Measurements from ENCODE around the gene POLR2M.
A peak's percentile ranks its signal among the peaks of the same experiment; 100 is the strongest.

POLR2M gene

DNA sequence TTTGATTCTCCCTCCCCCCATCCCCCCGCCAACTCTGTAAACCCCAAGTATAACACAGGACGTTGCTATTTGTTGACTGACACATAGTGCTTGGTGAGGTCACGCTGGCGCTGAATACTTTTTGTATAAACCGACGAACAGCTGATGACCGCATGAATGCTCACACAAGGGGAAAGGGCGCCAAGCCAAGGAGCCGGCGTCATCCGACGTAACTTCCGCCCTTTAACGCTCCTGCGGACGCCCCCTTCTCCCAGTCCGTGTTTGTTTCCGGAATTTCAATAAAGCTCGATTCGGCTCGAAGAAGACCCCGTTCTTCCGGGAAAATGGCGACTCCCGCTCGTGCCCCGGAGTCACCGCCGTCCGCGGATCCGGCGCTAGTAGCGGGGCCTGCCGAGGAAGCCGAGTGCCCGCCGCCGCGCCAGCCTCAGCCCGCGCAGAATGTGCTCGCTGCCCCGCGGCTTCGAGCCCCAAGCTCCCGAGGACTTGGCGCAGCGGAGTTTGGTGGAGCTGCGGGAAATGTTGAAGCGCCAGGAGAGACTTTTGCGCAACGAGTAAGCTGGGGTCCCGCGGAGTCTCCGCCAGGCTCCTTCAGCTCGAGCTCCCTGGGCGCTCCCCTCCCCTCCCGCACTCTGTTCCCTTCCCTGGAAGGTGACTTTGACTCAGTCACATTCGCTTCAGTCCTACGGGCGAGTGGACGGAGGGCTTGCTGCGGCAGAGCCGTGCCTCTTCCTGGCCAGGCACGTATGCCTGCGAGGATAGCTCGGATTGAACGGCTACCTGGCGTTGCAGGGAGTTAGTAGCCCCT, at the start of gene POLR2M:
Gene POLR2M, plus strand, starts transcription at position 310 of the 805 bp plus-strand sequence. Its CDS starts 129 bp downstream, at position 439.
- peak; percentile 78 for DNase-seq (ENCODE audit: low read depth, low spot score)

- DNase-seq (ENCODE audit: low read depth, low spot score) = no peak
Measured at GRCh38 chr15:57657619-57658018, 48.9 kb upstream of the POLR2M start.

- no peak for DNase-seq (ENCODE audit: low read depth, low spot score)
Measured at GRCh38 chr15:57662091-57662744, 44.3 kb upstream of the POLR2M start.

GRCh38 chr15:57662802-57663201, 43.7 kb upstream of the POLR2M start:
- DNase-seq (ENCODE audit: low read depth, low spot score) = no peak

DNA sequence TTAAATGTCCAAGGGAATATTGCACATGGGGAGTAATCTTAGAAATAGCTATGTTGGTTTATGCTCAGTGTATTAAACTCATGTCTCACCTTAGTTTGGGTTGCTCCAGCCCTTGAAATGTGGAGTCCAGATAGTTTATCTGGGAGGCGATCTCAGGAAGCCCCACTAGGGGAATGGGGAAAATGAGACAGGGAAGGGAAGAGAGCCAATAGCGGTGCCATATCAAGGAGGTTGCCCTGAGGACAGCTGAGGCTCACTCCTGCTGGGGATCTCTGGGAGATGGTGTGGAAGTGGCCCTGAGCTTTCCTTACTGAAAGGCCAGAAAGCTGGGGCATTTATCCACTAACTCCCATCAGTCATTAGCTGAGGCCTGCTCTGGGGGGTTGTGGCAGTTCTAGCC, 43.3 kb upstream of the POLR2M start:
- DNase-seq (ENCODE audit: low read depth, low spot score) = no peak

DNA sequence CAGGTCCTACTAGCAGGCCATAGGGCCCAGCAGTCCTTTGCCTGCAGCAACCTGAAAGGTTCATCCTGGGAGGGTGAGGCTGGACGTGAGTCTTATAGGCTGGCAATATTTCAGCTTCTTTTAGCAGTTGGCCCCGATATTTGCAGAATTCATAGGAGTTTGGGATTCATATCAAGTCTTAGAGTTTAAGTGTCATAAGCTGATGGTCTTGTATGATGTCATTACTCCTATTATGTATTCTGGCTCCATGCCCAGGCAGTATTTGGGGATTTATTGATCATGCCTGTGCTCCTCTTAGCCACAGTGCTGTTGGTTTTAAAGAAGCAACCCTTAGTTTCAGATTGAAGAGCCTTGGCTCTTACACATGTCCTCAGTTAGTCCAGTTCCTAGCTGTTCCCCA, 41.3 kb upstream of the POLR2M start:
- DNase-seq (ENCODE audit: low read depth, low spot score) = no peak

DNA sequence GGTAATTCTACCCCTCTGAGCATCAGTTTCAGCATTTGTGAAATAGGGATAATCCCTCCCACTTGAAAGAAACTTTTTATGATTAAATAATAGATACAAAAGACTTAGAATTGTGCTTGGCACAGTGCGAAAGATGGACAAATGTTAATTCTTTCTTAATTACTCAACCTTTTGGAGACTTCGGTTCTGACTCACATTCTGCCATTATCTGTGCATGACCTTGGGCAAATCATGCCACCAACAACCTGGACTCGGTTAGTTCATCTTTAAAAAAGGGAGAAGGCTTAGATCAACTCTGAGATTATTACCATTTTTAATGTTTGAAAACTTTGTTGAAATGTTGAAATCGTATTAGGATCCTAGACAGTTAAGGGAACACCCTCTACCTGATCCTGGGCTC, 40.6 kb upstream of the POLR2M start:
- DNase-seq (ENCODE audit: low read depth, low spot score) = no peak

DNA sequence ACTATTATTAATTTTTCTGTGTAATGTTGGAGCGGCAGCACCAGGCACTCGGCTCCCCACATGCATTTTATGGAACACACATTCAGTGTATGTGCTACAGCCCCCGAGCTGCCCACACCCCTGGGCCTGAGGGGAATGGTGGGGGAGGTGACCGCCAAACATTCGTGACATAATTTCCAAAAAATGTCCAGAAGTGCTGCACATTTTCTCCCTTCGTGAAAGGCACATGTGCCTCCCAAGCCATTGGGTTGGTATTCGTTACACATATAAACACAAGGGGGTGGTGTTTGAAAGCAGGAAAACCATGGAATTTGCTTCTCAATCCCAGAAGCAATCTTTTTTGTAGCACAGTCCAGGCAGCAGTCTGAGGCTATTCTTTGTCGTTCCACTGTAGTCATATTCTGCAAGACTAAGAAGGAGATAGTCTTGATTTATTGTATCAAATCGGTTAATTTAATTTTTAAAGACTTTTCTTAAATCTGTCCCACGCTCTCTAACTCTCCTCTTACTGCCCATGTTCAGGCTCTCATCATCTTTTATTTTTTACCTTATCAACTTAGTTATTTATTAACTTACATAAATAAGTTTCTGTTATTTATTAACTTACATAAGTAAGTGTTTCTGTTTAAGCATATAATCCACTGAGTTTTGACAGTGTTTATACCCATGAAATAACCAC, 39.2 kb upstream of the POLR2M start:
- no peak for DNase-seq (ENCODE audit: low read depth, low spot score)

- DNase-seq (ENCODE audit: low read depth, low spot score) = no peak
Measured at GRCh38 chr15:57668016-57668415, 38.5 kb upstream of the POLR2M start.

- no peak for DNase-seq (ENCODE audit: low read depth, low spot score)
Measured at GRCh38 chr15:57671636-57672035, 34.9 kb upstream of the POLR2M start.

- DNase-seq (ENCODE audit: low read depth, low spot score) = no peak
Measured at GRCh38 chr15:57675481-57676181, 30.9 kb upstream of the POLR2M start.

DNA sequence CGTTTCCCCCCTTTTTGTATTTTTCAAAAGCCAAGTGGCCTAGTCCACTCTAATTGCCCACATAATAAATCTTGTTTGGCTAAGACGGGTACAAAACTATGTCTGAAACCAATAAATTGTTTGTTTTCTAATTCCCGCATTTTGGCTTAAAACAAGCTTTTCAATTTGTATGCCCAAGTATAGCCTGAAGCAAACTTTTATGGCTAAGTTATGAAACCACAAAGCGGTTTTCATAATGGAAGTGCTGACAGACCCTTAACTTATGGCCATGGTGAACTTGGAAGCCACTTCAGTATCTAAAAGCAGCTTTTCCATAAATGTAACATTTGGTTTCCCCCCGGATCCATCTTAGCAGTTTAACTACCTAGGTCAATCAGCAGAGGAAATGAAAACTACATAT, 29.9 kb upstream of the POLR2M start:
- DNase-seq (ENCODE audit: low read depth, low spot score) = no peak

- no peak for DNase-seq (ENCODE audit: low read depth, low spot score)
Measured at GRCh38 chr15:57677204-57677603, 29.3 kb upstream of the POLR2M start.

- no peak for DNase-seq (ENCODE audit: low read depth, low spot score)
Measured at GRCh38 chr15:57680021-57680420, 26.5 kb upstream of the POLR2M start.

DNA sequence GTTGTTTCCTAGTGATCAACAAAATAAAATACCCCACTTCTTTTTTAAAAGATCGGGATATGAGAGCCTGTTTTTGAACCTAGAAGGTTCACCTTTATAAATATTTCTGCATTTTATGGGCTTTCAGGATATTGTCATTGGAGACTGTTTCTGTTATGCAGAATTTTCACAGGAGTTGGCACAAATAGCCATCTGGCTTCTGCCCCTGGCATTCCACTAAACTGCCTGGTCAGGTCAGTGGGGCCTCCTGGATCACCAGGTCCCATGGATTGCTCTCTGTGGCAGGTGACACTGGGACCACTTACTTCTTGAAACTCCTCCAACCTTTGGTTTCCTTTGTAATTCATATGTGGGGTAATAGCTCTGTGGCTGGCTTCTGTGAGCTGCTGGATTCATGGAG, 25.5 kb upstream of the POLR2M start:
- DNase-seq (ENCODE audit: low read depth, low spot score) = no peak

- no peak for DNase-seq (ENCODE audit: low read depth, low spot score)
Measured at GRCh38 chr15:57683481-57683880, 23.0 kb upstream of the POLR2M start.

DNA sequence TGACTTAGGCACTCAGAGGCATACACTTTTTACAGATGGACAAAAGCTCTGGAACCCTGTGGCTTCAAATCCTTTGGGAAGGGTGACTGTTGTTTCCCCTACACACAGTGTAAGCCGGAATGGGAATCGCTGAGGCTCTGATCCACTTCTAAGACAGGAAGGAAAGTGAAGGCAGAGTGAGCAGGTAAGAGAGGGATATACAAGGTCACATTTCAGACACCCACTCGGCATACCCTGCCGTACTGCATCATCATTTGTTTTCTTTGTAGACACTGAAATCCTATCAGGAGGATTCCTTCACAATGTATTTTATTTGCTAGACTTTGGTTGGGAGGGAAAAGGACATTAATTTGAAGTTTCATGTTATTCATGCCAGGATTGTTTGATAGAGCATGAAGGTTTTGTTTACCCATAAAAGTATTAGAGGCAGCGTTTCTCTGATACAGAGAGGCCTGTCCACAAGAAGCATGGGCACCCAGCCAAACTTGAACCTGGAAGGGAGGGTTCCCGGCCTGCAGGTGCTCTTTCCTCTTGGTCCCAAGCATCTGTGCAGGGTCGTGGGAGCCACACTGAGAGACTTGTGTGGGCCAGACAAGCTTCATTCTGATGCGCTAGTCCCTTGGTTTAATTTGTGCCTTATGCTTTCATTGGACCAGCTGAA, 21.9 kb upstream of the POLR2M start:
- no peak for DNase-seq (ENCODE audit: low read depth, low spot score)

GRCh38 chr15:57685306-57686095, 21.0 kb upstream of the POLR2M start:
- no peak for DNase-seq (ENCODE audit: low read depth, low spot score)

- no peak for DNase-seq (ENCODE audit: low read depth, low spot score)
Measured at GRCh38 chr15:57686657-57687056, 19.9 kb upstream of the POLR2M start.

GRCh38 chr15:57690341-57690966, 16.1 kb upstream of the POLR2M start:
- DNase-seq (ENCODE audit: low read depth, low spot score) = no peak

Measured in activated naive CD8-positive, alpha-beta T cell treated with anti-CD3 and anti-CD28 coated beads, Interleukin-2, amount 50 U/mL, for 16 hours (primary cell).